CMK (cell line): ENCODE results near the gene CTSK.

Experiments used
- DNase-seq: peaks from one replicate; pipeline ENCODE4 v3.0.0-alpha.2; 2010; ENCODE audit warnings: low read depth

Gene CTSK

GRCh38 chr1:150760013-150760412, 48.0 kb downstream of the CTSK start:
- no peak for DNase-seq

- no peak for DNase-seq
These were observed 54.6 kb downstream of the CTSK start for GRCh38 chr1:150753416-150753815.

- no peak for DNase-seq
These were observed 56.6 kb downstream of the CTSK start for GRCh38 chr1:150751443-150751842.

- no peak for DNase-seq
These were observed 58.2 kb downstream of the CTSK start for GRCh38 chr1:150749720-150750311.

GRCh38 chr1:150748878-150749719, 59.0 kb downstream of the CTSK start:
- DNase-seq: no peak
